Activated T-helper 2 cell treated with anti-CD3 and anti-CD28 coated beads, Interferon-gamma antibody, Interleukin-2, Interleukin-4, amounts not matched to agents 10 μg/mL and 5 μg/mL and 100 μg/mL, durations not matched to agents 14 hours and 24 hours and 36 hours (primary cell): ENCODE measurements around the gene TRPM4. TPM values are rescaled to one million over a fixed set of nuclear protein-coding genes. Genes with fewer than 3 reads are reported as not detected.
"Not testable (repeated sequence)": the region's sequence is repeated elsewhere in the genome, so short reads cannot be mapped to it uniquely, and the experiment has no call there.

Experiments
- DNase-seq: peaks from one replicate; pipeline ENCODE4 v3.0.0; 2021; ENCODE audit warnings: low spot score
- H3K27ac Mint-ChIP-seq: one replicate; pipeline ENCODE4 v1.8.0; 2021; ENCODE audit warnings: mixed read lengths
- H3K27me3 Mint-ChIP-seq: one replicate; pipeline ENCODE4 v1.8.0; 2021; ENCODE audit warnings: low read depth, mixed read lengths
- H3K36me3 Mint-ChIP-seq: one replicate; pipeline ENCODE4 v1.8.0; 2021; ENCODE audit warnings: low read depth, mixed read lengths
- H3K4me1 Mint-ChIP-seq: one replicate; pipeline ENCODE4 v1.8.0; 2021; ENCODE audit warnings: low read depth, mixed read lengths
- H3K4me3 Mint-ChIP-seq: one replicate; pipeline ENCODE4 v1.8.0; 2021; ENCODE audit warnings: low read depth, mild to moderate bottlenecking, moderate library complexity, mixed read lengths
- H3K9me3 Mint-ChIP-seq: one replicate; pipeline ENCODE4 v1.8.0; 2021; ENCODE audit warnings: mixed read lengths
- intact Hi-C: fragments of 100-400 bp; cut with micrococcal nuclease; formaldehyde crosslinking; loops from one replicate; pipeline ENCODE4 v1.15.1; 2023
- total RNA-seq: library from RNA; stranded (reverse); gene quantifications from 2 replicates; pipeline ENCODE4 v1.2.3, GENCODE V29; 2022

TRPM4 gene
- total RNA-seq, 1 donor from 2014 or later = 1.9 TPM

- H3K4me3 Mint-ChIP-seq = no peak overlapping the region
- no peak overlapping the region for H3K27ac Mint-ChIP-seq
- intact Hi-C loops = no loop called here
- peaks cover 2% of the 10 kb centered on the region for H3K27me3 Mint-ChIP-seq
- no peak for DNase-seq
- H3K36me3 Mint-ChIP-seq = no peaks in the 10 kb centered on the region
- H3K9me3 Mint-ChIP-seq = no peaks in the 10 kb centered on the region
- peaks cover 6% of the 10 kb centered on the region for H3K4me1 Mint-ChIP-seq
Measured at GRCh38 chr19:49193822-49194394, 36.3 kb downstream of the TRPM4 start.

- peaks cover 7% of the 10 kb centered on the region for H3K4me1 Mint-ChIP-seq
- no peaks in the 10 kb centered on the region for H3K9me3 Mint-ChIP-seq
- H3K27ac Mint-ChIP-seq = no peak overlapping the region
- H3K36me3 Mint-ChIP-seq = no peaks in the 10 kb centered on the region
- no peak for DNase-seq
- H3K4me3 Mint-ChIP-seq = no peak overlapping the region
- peaks cover 2% of the 10 kb centered on the region for H3K27me3 Mint-ChIP-seq
- intact Hi-C loops = no loop called here
Measured at GRCh38 chr19:49194408-49194807, 36.8 kb downstream of the TRPM4 start.

- DNase-seq = no peak
- no peak overlapping the region for H3K27ac Mint-ChIP-seq
- peaks cover 2% of the 10 kb centered on the region for H3K27me3 Mint-ChIP-seq
- H3K36me3 Mint-ChIP-seq = no peaks in the 10 kb centered on the region
- intact Hi-C loops = loop anchor here (5.0 kb wide), 1 partner anchor 99 kb away; no protein-coding TSS in a partner anchor
- H3K4me3 Mint-ChIP-seq = no peak overlapping the region
- H3K4me1 Mint-ChIP-seq = peaks cover 6% of the 10 kb centered on the region
- H3K9me3 Mint-ChIP-seq = no peaks in the 10 kb centered on the region
Measured at GRCh38 chr19:49196527-49197240, 39.1 kb downstream of the TRPM4 start.

- Mint-ChIP-seq H3K27ac (no peak overlapping the region), H3K9me3 (no peaks in the 10 kb centered on the region), H3K36me3 (no peaks in the 10 kb centered on the region), H3K27me3 (no peaks in the 10 kb centered on the region), H3K4me1 (peaks cover 6% of the 10 kb centered on the region), H3K4me3 (no peak overlapping the region)
- DNase-seq = no peak
- intact Hi-C loops = no loop called here
Measured at GRCh38 chr19:49200238-49200862, 42.8 kb downstream of the TRPM4 start.

GRCh38 chr19:49201042-49201441 is 43.5 kb downstream of the TRPM4 start:
- Mint-ChIP-seq H3K27me3 (no peaks in the 10 kb centered on the region), H3K36me3 (no peaks in the 10 kb centered on the region), H3K4me3 (no peak overlapping the region), H3K4me1 (peaks cover 6% of the 10 kb centered on the region), H3K9me3 (no peaks in the 10 kb centered on the region), H3K27ac (no peak overlapping the region)
- DNase-seq = no peak
- intact Hi-C loops = no loop called here

- H3K36me3 Mint-ChIP-seq = no peaks in the 10 kb centered on the region
- intact Hi-C loops = loop anchor here (5.0 kb wide), 1 partner anchor 58 kb away; no protein-coding TSS in a partner anchor
- no peaks in the 10 kb centered on the region for H3K9me3 Mint-ChIP-seq
- H3K27me3 Mint-ChIP-seq = no peaks in the 10 kb centered on the region
- no peak overlapping the region for H3K4me3 Mint-ChIP-seq
- no peak for DNase-seq
- peaks cover 2% of the 10 kb centered on the region for H3K4me1 Mint-ChIP-seq
- no peak overlapping the region for H3K27ac Mint-ChIP-seq
Measured at GRCh38 chr19:49205114-49205513, 47.5 kb downstream of the TRPM4 start.

GRCh38 chr19:49209502-49209901 is 51.9 kb downstream of the TRPM4 start:
- H3K27ac Mint-ChIP-seq, H3K9me3 Mint-ChIP-seq, H3K27me3 Mint-ChIP-seq, DNase-seq, H3K36me3 Mint-ChIP-seq, H3K4me3 Mint-ChIP-seq, H3K4me1 Mint-ChIP-seq: not testable (repeated sequence)
- intact Hi-C loops = loop anchor here (5.0 kb wide), 1 partner anchor 62 kb away; no protein-coding TSS in a partner anchor

- H3K27ac Mint-ChIP-seq = peak overlapping the region; percentile 30
- intact Hi-C loops = no loop called here
- H3K9me3 Mint-ChIP-seq = no peaks in the 10 kb centered on the region
- H3K4me1 Mint-ChIP-seq = peaks cover 4% of the 10 kb centered on the region
- DNase-seq = peak; percentile 23
- no peaks in the 10 kb centered on the region for H3K27me3 Mint-ChIP-seq
- H3K4me3 Mint-ChIP-seq = peak overlapping the region; percentile 70
- H3K36me3 Mint-ChIP-seq = no peaks in the 10 kb centered on the region
Measured at GRCh38 chr19:49210108-49210900, 52.7 kb downstream of the TRPM4 start.

- intact Hi-C loops = no loop called here
- no peaks in the 10 kb centered on the region for H3K36me3 Mint-ChIP-seq
- H3K27ac Mint-ChIP-seq = no peak overlapping the region
- no peaks in the 10 kb centered on the region for H3K9me3 Mint-ChIP-seq
- peak overlapping the region; percentile 7 for H3K4me3 Mint-ChIP-seq
- DNase-seq = no peak
- peaks cover 4% of the 10 kb centered on the region for H3K4me1 Mint-ChIP-seq
- no peaks in the 10 kb centered on the region for H3K27me3 Mint-ChIP-seq
Measured at GRCh38 chr19:49210901-49211451, 53.4 kb downstream of the TRPM4 start.

- no peaks in the 10 kb centered on the region for H3K27me3 Mint-ChIP-seq
- intact Hi-C loops = no loop called here
Measured at GRCh38 chr19:49212016-49212701, 54.6 kb downstream of the TRPM4 start.

GRCh38 chr19:49213791-49214190 is 56.2 kb downstream of the TRPM4 start:
- no peak overlapping the region for H3K4me3 Mint-ChIP-seq
- no peaks in the 10 kb centered on the region for H3K27me3 Mint-ChIP-seq
- intact Hi-C loops = no loop called here
- no peak overlapping the region for H3K27ac Mint-ChIP-seq
- no peak for DNase-seq
- no peaks in the 10 kb centered on the region for H3K36me3 Mint-ChIP-seq
- H3K9me3 Mint-ChIP-seq = no peaks in the 10 kb centered on the region
- H3K4me1 Mint-ChIP-seq = peaks cover 2% of the 10 kb centered on the region

More at GRCh38 chr19:49212016-49212701, 54.6 kb downstream of the TRPM4 start:
- no peak for DNase-seq
- no peaks in the 10 kb centered on the region for H3K36me3 Mint-ChIP-seq
- H3K4me1 Mint-ChIP-seq = peaks cover 4% of the 10 kb centered on the region
- no peaks in the 10 kb centered on the region for H3K9me3 Mint-ChIP-seq
- no peak overlapping the region for H3K4me3 Mint-ChIP-seq
- H3K27ac Mint-ChIP-seq = no peak overlapping the region

GRCh38 chr19:49214701-49215100 is 57.1 kb downstream of the TRPM4 start:
- DNase-seq = no peak
- Mint-ChIP-seq H3K27me3 (no peaks in the 10 kb centered on the region), H3K4me3 (no peak overlapping the region), H3K9me3 (no peaks in the 10 kb centered on the region), H3K36me3 (no peaks in the 10 kb centered on the region), H3K27ac (no peak overlapping the region), H3K4me1 (peaks cover 2% of the 10 kb centered on the region)
- intact Hi-C loops = no loop called here
